Psoas muscle (tissue), 8 donors: ENCODE data around the gene UPK3A. TPM values are rescaled to one million over a fixed set of nuclear protein-coding genes. Genes with fewer than 3 reads are reported as not detected.

Source experiments
- ATAC-seq, 4 donors: fragments of 200-7000 bp; cut with Tn5 transposase; one replicate each; pipeline ENCODE4 v1.9.1; 2020; ENCODE audit warnings: moderate library complexity in 3 of 4, mild to moderate bottlenecking in 2 of 4
- DNase-seq, 2 donors: peaks; one replicate each; pipeline ENCODE4 v3.0.0-alpha.2; 2020
- H3K27ac ChIP-seq: fragments of 200-600 bp; one replicate; pipeline ENCODE4 v1.8.0; 2022
- H3K27me3 ChIP-seq, 3 donors: fragments of 200-600 bp in 1 of 3; one replicate each; pipeline versions ENCODE4 v1.6.1 to v1.8.0; 2013 to 2022; ENCODE audit warnings: low read length in 2 of 3, mild to moderate bottlenecking in 2 of 3, moderate library complexity in 1 of 3; ENCODE audit not compliant: insufficient read depth in 3 of 3
- H3K36me3 ChIP-seq, 2 donors: fragments of 200-600 bp in 1 of 2; one replicate each; pipeline versions ENCODE4 v1.6.1 to v1.8.0; 2013 to 2022; ENCODE audit warnings: low read depth in 1 of 2, mild to moderate bottlenecking in 1 of 2, moderate library complexity in 1 of 2; ENCODE audit not compliant: insufficient read depth in 1 of 2
- H3K4me1 ChIP-seq: fragments of 200-600 bp; one replicate; pipeline ENCODE4 v1.8.0; 2022
- H3K4me3 ChIP-seq: fragments of 200-600 bp; one replicate; pipeline ENCODE4 v1.8.0; 2022; ENCODE audit warnings: mild to moderate bottlenecking
- H3K9me3 ChIP-seq: fragments of 200-600 bp; one replicate; pipeline ENCODE4 v1.8.0; 2022
- CTCF ChIP-seq: fragments of 200-600 bp; IDR thresholded peaks from one replicate; pipeline ENCODE4 v1.8.0; 2022; ENCODE audit warnings: antibody characterized with exemption
- WGBS, 3 donors: extraction: QIAGEN DNeasy Blood & Tissue Kit; methylation state at CpG; one replicate each; pipeline versions ENCODE4 v1.1.6 to v1.1.7; 2013; 5-methylcytosine and 5-hydroxymethylcytosine counted together
- intact Hi-C, 2 donors: fragments of 100-400 bp; cut with DNase I; formaldehyde crosslinking; loops; one replicate each; pipeline versions ENCODE4 v1.11.0 to v1.14.2; 2022
- polyA plus RNA-seq, 3 donors: library from polyadenylated mRNA; stranded (reverse); fragments of 200-250 nt; gene quantifications; one replicate each; pipeline ENCODE4 v1.2.3, GENCODE V29; 2013
- total RNA-seq, 4 donors: library from RNA; stranded (reverse); fragmentation: NEBNext Ultra II Directional in 2 of 4; extraction: Animal tissue kit (Norgen Biotek cat#: 25700) in 2 of 4; gene quantifications; one replicate each; pipeline versions ENCODE4 v1.2.1 to v1.2.4, GENCODE V29; 2021 to 2023
- donor health status: healthy with polysubstance abuse.
- donor health status: DM: no; HTN: no; CAD: no; lungs with moderate emphysema.
- donor health status: Bipolar disorder and iron deficiency.
- donor health status: healthy.
- donor health status: DM: yes; HTN: yes; CAD: no.
- donor health status: DM: no; HTN: no; CAD: no.
- donor health status: DM: no; HTN: no; CAD: no.
- donor health status: DM: yes; HTN: yes; CAD: no.

UPK3A gene
- total and polyA plus RNA-seq, 7 donors, result 0.93 to 11.7 (median 2.5) TPM

DNA sequence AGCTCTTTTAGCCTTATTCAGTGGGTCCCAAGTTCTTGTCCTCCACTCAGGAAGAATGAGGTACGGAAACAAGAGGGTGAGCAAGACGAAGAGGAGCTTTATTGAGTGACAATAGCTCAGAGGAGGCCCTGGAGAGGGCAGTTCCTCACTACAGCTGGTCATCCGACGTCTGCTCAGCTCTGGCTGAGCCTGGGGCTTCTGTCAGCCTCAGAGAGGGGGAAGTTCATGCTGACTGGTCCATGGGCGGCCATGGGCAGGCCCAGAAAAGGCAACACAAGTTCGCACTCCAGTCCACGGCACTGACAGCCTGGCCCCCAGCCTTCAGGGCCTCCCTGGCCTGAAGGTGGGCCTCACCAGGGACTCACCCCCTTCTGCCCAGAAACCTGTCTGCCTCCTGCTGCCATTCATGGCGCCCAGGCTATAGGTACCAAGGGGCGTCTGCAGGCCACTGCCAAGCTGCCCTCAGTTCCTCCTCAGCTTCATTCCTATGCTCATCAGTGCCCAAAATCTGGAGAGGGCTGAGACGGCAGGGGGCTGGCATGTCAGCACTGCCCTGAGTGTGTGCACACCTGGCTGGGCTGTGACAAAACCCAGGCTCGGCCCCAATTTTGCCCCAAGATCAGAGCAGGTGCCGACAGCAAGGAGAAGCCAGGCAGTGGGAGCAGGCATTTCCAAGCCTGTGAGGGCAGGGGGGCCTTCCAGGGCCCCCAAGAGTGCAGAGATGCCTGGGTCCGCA is 22.4 kb upstream of the UPK3A start:
- intact Hi-C loops, result loop anchor here in 1 of 2 donors (5.0 kb wide), 1 partner anchor 160 kb away; no protein-coding TSS in a partner anchor
- Histone ChIP-seq H3K4me1 (peaks cover 13% of the 10 kb centered on the region), H3K27ac (no peak overlapping the region), H3K9me3 (no peaks in the 10 kb centered on the region), H3K36me3 (no peaks in the 10 kb centered on the region), H3K4me3 (no peak overlapping the region), H3K27me3 (no peaks in the 10 kb centered on the region)
- DNase-seq (no peak), ATAC-seq (no peak)
- TF ChIP-seq CTCF, result no peak
- WGBS, 3 donors, result 74 to 81% (median 78%) methylated on average over 13 of the region's 13 CpGs

GRCh38 chr22:45262931-45263462 is 21.8 kb upstream of the UPK3A start:
- intact Hi-C loops, result loop anchor here in 1 of 2 donors (5.0 kb wide), 1 partner anchor 161 kb away; no protein-coding TSS in a partner anchor
- 46 to 65% (median 59%) methylated on average over 12 to 14 of the region's 14 CpGs for WGBS, 3 donors

DNA sequence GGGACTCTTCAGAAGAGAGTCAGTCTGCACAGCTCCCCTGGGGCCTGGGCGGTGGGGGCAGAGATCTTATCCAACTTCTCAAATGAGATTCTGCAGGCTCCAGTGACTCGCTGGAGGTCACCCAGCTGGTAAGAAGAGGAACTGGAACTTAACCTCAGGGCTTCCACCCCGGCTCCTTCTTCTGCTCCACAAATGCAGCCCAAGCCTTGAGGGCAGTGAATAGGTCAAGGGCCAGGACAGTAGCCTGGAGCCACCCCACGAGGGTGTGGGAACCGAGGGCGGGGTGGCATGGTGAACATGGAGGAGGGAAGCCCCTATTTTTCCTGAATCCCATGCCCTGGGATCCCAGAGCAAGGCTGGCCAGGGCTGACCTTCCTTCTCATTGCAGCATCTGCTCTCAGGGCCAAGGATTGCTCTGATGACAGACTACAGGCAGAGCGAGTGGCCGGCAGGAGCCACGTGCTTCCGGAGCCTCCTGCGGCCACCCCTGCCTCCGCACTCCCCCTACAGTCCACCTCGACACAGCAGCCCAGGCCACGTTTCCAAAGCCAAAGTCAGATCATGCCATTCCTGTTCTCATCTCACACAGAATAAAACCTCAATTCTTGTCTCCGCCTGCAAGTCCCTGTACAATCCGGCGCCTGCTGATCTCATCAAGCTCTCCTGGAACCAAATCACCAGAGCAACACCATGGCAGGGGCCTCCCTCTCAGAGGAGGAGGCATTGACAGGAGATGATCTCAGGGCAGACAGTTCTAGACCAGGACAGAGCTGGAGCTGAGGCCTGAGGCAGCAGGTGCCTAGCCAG is 21.1 kb upstream of the UPK3A start:
- Histone ChIP-seq H3K4me3 (no peak overlapping the region), H3K27ac (peak overlapping the region; percentile 46), H3K27me3 (no peaks in the 10 kb centered on the region), H3K4me1 (peaks cover 14% of the 10 kb centered on the region), H3K9me3 (no peaks in the 10 kb centered on the region), H3K36me3 (no peaks in the 10 kb centered on the region)
- DNase-seq (peak; percentile 83 to 88), ATAC-seq (peak; percentile 92 to 98 (median 96))
- WGBS, 3 donors, result 14 to 28% (median 17%) methylated on average over 16 to 17 of the region's 17 CpGs
- peak; percentile 62 for TF ChIP-seq CTCF
- intact Hi-C loops, result loop anchor here in 1 of 2 donors (5.0 kb wide), 1 partner anchor 161 kb away; no protein-coding TSS in a partner anchor

More at GRCh38 chr22:45262931-45263462, 21.8 kb upstream of the UPK3A start:
- Histone ChIP-seq H3K4me1 (peaks cover 13% of the 10 kb centered on the region), H3K36me3 (no peaks in the 10 kb centered on the region), H3K9me3 (no peaks in the 10 kb centered on the region), H3K27me3 (no peaks in the 10 kb centered on the region), H3K4me3 (no peak overlapping the region), H3K27ac (peak overlapping the region; percentile 46)
- DNase-seq (no peak), ATAC-seq (no peak)
- no peak for TF ChIP-seq CTCF

GRCh38 chr22:45265535-45265934 is 19.2 kb upstream of the UPK3A start:
- Histone ChIP-seq H3K36me3 (no peaks in the 10 kb centered on the region), H3K27ac (no peak overlapping the region), H3K4me1 (peaks cover 28% of the 10 kb centered on the region), H3K27me3 (no peaks in the 10 kb centered on the region), H3K9me3 (no peaks in the 10 kb centered on the region), H3K4me3 (no peak overlapping the region)
- DNase-seq (no peak), ATAC-seq (no peak)
- intact Hi-C loops, result loop anchor here in 1 of 2 donors (5.0 kb wide), 1 partner anchor 287 kb away; no protein-coding TSS in a partner anchor
- no peak for TF ChIP-seq CTCF
- 74 to 87% (median 83%) methylated on average over 7 of the region's 7 CpGs for WGBS, 3 donors
